Urothelium cell line (cell line): ENCODE data around the gene RAD52.

Experiments
- DNase-seq: peaks from one replicate; pipeline ENCODE4 v3.0.0; 2011; ENCODE audit warnings: low spot score, mixed read lengths
- FAIRE-seq: peaks from 2 replicates; lab custom pipeline; 2011; peaks lifted over from hg19 to GRCh38; lab: Jason Lieb, UNC

The RAD52 gene

DNA sequence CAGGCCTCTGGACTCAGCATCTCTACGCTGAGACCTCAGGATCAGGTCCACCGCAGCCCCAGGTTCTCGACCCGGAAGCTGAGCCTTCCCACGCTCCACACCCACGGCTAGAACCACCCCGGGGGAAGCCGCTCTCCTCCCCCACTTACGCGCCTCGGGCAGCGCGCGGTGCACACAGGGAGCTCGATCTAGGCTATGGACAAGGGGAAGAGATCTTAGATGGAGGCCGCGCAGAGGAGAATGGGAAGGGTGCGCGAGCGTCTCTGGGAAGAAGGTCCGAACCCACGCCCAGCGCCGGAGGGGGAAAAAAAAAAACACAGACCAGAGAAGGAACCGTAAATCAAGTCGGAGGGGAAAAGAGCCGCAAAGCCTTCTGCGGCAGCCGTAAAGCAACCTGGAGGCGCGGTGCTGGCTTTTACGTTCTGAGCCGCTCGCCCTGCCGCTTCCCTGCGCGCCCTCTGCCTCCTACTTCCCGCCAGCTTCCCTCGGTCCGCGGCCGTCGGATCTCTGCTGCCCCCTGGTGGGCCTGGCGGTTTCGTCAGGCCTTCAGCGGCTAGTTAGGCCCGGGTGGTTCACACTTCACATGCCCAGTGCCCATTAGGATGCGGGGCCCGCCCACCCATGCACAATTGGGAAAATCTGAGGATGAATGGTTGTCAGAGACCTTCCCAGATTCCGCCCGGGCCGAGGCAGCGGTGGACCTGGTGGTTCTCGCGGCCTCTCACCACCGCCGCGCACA is at the start of gene RAD52:
TSS of gene RAD52 (minus strand) at position 242 of the 739 bp plus-strand sequence. CDS start 16,636 bp downstream, outside the sequence.
- FAIRE-seq, result peak; percentile 81

DNA sequence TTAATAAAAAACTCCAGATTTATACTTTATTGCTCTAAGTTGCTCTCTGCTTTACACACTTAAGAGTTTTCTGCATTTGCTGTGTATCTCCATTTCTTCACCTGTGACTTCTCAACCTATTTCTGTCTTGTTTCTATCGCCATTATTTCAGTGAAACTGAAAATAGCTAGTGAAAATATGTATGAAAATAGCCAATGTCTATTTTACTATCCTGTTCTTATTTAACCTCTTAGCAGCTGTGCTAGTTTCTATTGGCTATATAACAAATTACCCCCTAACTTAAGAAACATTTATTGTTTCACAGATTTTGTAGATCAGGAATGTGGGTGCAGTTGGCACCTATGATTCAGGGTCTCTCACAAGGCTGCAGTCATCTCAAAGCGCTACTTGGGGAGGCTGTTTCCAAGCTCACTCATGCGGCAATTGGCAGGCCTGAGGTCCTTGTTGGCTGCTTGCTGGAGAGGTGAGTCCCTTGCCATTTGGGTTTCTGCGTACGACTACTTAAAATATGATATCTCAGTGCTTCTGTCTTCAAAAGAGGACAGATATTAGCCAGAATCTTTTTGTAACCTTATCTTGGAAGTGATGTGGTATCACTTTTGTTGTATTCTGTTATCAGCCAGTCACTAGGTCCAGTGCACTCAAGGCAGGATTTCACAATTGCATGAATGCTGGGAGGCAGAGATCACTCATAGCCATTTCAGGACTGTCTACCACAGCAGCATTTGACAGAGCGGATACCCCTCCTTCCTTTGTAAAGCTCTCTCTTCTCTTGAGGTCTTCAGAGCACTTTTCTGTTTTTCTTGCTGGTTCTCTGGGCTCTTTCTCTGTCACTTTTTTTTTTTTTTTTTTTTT is 48.8 kb upstream of the RAD52 start:
- DNase-seq, result no peak
- no peak for FAIRE-seq

More for the DNA sequence above, at the start of gene RAD52:
- peak; percentile 98 for DNase-seq

DNA sequence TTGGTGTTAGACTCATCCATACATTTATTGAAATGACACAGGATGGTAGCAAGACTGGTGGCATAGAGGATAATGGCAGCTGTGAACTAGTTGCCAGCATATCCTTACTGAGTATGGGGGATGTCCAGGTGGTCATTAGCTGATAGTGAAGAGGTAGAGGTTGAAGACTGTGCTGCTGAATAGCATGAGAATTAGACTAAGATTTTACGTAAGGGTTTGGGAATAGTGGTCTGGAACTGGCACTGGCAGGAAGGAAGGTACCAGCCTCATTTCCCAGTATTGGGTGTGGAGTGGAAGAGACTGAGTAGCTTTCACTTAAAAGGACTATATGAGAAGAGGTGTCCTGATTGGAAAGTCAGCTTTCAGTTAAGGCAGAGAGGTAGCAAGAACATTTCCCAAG is 48.0 kb upstream of the RAD52 start:
- FAIRE-seq (peak; percentile 67), DNase-seq (no peak)

DNA sequence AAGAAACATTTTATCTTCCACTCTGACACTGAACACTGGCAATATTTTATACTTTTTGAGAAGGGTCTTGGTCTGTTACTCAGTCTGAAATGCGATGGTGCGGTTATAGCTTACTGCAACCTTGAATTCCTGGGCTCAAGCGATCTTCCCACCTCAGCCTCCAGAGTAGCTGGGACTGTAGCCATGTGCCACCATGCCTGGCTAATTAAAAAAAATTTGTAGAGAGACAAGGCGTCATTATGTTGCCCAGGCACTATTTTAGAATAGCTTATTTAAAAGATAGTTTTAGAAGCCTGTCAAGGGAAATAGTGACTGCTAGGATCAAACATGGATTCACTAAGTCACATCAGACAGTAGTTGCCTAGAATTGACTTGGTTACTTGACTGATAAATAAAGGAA is 47.4 kb upstream of the RAD52 start:
- FAIRE-seq (no peak), DNase-seq (no peak)

DNA sequence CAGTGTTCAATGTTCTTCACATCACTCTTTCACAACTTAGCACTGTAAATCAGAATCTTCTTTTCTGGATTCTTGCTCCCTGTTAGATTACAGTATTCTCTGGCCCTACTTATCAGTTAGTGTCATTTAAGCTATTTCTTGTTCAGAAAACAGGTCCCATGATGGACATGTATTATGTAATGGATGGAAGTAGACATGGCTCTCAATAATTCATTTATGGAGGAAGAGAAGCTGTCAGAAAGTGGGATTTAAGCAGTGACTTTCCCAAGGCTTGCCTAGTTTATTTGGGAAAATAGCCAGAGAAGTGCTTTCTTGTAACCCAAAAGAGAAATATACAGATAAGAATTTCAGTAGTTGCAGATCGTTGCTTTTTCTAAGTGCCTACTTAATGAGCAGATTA is 43.2 kb upstream of the RAD52 start:
- FAIRE-seq (no peak), DNase-seq (no peak)

DNA sequence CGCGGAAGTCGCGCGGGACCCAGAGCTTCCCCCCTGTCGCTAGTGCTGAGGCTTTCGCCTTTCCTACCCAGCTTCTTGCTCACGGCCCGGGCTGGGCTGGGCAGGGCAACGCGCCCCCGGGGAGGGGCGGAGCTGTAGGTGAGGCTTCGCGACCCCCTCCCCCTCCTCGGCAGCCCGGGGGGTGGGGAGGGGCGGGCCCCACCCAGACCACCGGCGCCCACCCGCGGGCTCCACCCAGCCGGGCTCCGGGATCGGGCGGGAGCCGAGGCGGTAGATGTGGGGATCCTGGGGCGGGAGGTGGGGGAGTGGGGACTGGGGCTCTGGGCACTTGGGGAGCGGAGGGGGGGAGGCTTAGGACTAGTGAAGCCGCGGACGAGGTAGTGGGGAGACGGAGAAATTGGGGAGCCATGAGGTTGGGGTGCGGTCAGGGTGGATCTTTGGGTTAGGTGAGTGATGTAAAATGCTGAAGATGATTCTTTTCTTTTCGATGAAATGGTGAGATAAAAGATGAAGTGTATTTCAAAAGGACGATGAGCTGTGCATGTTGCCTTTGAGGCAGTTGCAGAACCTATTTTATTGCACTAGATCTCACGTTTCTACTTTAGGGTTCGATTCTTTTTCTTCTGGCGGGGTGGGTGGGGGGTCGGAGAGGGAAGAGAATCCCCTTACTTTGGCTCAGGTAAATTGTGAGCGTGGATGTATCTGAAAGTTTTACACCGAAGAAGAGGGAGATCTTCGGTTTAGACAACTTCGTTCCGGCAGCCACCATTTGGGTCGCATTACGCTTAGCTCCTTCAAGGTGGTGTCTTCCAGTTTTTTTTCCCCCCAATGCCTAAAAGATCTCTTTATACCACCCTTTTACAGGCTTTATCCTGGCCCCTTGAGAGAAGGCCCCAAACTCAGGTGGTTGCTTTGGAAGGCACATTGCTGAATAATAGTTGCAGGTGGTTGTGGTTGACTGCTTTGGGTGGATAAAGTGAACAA is 42.1 kb upstream of the RAD52 start:
- peak; percentile 83 for DNase-seq

DNA sequence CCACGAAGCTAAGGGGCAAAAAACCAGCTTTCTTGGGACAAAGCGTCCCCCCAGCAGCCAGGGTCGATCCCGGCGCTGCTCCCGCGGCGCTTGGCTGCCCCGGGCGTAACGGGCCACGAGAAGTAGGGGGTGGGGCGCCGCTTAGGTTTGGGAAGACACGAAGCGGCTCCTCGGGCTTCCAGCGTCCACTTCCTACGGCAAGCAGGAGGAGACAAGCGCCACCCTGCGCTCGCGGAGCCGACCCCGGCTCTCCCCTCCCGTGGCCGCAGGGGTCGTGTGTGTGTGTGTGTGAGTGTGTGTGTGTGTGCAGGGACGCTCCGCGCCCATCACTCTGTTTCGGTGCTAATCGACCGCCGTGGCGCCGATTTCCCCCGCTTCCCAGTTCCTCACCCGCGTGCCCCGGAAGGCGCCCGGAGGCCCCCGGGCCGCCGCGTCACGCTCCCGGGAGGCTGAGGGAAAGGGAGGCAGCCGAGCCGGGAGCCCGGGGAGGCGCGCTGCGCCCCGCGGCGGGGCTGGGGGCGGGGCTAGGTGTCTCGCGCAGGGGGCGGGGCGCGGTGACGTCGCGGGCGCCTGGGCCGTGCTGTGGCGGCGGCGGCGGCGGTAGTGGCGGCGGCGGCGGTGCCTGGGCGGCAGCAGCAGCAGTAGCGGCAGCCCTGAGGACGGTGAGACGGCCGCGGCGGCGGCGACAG is 41.3 kb upstream of the RAD52 start, which contains the start of gene ERC1:
TSS of gene ERC1 (plus strand) at position 563 of the 689 bp plus-strand sequence. CDS start 36,681 bp downstream, outside the sequence.
- FAIRE-seq, result peak; percentile 92

More for the DNA sequence above, 42.1 kb upstream of the RAD52 start:
- no peak for FAIRE-seq

DNA sequence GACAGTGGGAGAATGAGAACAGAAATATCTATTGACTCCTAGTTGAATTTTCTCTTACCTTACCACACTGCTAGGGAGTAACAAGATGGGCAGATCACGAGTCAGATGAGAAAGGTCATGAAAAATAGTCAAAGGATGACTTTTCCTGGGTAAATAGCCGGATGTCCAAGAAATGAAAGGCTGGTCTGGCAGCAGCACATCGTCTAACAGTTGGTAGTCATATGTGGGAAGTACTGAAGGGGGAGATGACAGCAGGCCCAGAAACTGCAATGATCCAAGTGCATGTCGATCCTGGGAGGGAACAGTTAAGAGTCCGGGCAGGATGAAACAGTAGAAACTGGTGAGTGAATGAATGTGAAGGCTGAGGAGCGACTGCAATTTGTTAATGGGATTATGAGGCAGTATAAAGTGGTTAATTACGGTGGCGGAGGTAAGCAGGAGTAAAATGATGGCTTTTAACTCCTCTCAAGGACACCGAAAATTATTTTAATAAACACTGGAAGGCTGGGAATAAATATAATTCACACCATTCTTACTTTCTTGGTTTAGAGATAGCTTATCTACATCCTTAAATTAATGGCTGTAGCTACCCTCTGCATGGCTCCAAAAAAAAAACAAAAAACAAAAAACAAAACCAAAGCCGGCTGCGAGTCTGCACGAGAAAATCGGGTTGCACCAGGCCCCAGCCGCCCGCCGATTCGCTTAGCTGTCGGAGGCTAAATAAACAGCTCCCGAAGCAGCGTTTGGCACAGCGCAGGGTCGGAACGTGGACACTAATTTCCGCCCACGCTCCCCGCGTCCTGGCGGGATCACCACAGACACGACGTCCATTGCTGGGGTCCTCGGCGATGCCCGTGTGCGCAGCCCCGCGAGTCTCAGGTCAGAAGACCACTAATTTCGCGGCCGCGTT is 40.5 kb upstream of the RAD52 start:
- FAIRE-seq, result no peak
- DNase-seq, result peak; percentile 69

More for the DNA sequence above, 41.3 kb upstream of the RAD52 start, which contains the start of gene ERC1:
- peak; percentile 98 for DNase-seq

DNA sequence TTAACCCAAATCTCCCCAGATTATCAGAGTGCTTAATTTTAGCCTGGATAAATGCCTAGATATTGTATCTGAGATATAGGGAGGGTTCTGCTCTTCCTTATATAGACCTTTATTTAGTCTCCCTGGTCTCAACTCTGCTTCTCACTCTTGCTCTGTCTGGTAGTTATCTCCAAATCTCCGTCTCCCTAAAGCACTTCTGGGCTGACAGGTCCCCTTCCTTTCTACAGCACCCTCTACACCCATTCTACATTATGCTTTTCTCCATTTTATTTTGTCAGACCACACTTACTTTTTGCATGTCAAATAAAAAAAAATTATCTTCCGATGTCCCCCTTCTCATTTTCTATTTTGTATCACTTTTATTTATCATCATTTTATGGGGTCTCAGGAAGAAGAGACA is 39.6 kb upstream of the RAD52 start:
- FAIRE-seq (no peak), DNase-seq (no peak)

DNA sequence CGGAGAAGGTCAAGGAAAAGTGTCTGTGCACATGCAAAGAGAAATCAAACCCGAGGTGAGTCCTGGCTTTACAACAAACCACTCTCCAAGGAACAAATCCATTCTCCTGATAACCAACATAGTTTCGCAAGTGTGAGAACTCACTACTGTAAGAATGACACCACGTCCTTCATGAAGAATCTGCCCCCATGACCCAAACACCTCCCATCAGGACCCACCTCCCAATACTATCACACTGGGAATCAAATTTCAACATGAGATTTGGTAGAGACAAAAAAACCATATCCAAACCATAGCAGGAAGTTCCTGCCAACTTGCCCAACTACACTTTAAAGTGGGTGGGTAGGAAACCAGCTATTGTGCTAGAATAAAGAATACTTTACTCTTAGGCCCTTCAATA is 39.2 kb upstream of the RAD52 start:
- DNase-seq, result no peak
- FAIRE-seq, result no peak

DNA sequence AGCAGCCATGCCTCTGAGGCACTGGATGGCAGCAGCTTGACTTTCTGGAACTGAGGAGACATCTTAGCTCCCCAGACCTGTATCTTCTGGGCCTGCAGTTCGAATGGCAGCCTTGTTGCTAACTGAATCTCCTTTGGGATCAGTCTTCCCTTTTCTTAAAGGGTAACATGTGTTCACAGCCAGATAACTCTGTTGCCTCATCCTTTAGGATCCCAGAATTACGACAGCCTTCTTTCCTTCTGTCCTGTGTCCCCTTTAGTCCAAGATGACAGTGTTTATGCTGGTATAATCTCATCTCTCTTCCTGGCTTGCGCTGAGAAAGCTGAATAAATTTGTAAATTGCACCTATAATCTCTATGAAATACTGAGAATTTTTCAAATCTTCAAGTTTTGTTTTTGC is 32.5 kb upstream of the RAD52 start:
- FAIRE-seq (no peak), DNase-seq (no peak)

DNA sequence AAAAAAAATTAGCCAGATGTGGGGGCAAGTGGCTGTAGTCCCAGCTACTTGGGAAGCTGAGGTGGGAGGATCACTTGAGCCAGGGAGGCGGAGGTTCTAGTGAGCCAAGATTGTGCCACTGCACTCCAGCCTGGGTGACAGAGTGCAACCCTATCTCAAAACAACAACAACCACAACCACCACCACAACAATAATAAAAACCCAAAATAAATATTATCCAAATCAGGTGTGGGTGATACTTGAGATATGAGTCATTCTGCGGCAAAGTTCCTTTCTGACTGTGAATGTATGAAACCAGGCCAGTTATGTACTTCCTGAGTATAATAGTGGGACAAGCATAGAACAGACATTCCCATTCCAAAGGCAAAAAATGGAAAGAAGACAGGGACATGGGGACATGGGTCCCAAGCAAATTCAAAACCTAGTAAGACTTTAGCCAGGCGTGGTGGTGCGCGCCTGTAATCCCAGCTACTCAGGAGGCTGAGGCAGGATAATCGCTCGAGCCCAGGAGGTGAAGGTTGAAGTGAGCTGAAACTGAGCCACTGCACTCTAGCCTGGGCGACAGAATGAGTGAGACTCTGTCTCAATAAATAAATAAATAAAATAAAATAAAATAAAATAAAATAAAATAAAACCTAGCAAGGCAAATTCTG is 31.8 kb upstream of the RAD52 start:
- FAIRE-seq, result peak; percentile 30
- DNase-seq, result peak; percentile 64

DNA sequence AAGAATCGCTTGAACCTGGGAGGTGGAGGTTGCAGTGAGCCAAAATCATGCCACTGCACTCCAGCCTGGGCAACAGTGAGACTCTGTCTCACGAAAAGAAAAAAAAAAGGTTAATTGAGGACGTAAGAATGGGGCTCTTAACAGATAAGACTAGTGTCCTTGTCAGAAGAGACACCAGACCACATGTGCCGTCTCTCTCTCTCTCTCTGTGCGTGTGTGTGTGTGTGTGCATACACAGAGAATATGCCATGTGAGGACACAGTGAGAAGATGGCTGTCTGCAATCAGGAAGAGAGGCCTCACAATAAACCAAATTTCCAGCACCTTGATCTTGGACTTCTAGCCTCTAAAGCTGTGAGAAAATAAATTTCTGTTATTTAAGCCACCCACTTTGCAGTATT is 29.9 kb upstream of the RAD52 start:
- DNase-seq (no peak), FAIRE-seq (no peak)

DNA sequence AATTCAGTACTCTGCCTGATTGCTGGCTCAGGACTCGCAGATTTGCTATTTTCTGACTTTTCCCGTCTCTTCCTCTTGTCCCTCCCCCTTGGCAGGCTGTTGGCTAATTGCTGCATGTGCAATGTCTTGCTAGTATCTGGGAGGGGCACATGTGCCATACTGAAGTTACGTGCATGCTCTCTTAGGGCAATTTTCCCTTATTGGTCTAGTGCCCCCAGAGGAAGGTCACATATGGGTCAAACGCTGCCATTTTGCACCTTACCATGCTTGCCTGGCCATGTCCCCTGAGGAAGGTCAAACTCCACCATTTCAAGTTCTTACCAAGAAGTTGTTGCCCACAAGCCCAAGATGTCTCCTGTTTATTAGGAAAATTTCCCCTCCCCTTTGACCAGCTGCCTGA is 27.7 kb upstream of the RAD52 start:
- FAIRE-seq (no peak), DNase-seq (no peak)

DNA sequence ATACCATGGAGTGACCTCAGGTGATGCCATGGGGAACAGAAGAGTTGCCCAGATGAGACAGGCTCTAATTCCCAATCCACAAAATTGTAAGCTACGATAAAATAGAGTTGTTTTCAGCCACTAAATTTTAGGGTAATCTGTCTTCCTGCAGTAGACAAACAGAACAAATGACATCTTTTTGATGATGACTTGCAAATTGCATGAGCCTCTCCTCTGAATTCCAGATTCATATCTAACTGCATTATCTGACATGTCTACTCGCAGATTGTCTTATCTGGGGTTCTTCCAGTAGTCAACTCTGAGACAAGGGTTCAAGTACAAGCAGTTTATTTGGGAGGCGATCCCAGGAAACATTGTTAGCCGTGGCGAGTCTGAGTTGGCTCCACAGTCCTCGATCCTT is 27.1 kb upstream of the RAD52 start:
- DNase-seq (no peak), FAIRE-seq (no peak)

DNA sequence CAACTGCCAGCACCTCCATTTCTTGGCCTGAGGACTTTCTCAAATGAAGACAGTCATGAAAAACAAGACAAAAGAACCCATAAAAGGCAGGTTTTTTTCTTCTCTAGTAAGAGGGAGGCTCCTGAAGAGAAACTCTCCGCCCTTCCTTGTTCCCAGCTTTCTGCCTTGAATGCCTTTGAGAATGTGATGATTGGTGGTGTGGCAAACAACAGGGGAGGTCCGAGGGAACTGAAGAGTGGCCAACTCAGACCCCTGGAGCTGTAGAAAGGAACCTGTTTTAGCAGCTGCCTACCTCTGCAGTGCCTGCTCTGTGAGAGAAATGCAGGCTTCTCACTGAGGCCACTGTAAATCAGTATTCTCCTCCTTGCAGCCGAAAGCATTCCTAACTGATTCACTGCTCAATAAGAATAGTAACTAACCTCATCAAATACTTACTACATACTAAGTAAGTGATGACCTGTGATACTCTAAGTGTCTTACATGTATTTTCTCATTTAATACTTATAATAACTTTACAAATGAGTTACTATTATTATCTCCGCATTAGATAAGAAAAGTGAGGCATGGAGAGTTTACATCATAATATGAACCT is 24.9 kb upstream of the RAD52 start:
- FAIRE-seq (no peak), DNase-seq (no peak)

DNA sequence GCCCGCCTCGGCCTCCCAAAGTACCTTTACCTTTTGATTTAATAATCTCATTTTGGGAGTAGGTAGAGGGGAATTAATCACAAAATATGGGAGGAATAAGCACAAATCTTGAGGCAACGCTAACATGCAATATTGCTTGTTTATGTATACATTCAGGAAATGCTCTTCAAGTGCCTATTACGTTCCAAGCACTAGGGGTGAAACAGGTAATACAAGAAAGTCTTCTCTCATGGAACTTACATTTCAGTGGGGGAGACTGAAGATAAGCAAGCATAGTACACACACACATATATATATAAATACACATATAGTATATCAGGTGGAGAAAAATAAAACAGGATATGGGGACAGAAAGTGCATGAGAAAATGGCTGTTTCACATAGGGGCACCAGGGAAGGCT is 22.5 kb upstream of the RAD52 start:
- no peak for DNase-seq
- FAIRE-seq, result no peak

DNA sequence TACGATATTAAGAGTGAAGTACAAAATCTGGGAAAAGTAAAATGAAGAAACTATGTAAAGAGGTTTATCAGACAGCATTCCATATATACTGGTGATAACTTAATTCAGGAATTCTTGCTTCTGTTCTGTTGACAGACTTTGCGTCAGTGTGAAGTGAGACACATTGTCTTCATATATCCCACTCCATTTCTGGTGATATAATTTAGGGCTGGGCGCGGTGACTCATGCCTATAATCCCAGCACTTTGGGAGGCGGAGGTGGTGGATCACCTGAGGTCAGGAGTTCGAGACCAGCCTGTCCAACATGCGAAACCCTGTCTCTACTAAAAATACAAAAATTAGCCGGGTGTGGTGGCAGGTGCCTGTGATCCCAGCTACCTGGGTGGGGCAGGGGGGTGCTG is 20.3 kb upstream of the RAD52 start:
- no peak for DNase-seq
- no peak for FAIRE-seq
